Measurements from ENCODE around the gene DMAP1.
A peak's percentile ranks its signal among the peaks of the same experiment; 100 is the strongest.

DMAP1 gene

GRCh38 chr1:44213222-44214112, at the start of gene DMAP1 (continued):
- TF ChIP-seq ZNF654 (tag by site-specific recombination; IDR thresholded peaks at IDR 0.05; ENCODE audit: low read depth), result peak; percentile 28
- TF ChIP-seq ZNF645 (tag by site-specific recombination; IDR thresholded peaks at IDR 0.05), result 0 out of 2 replicates have a peak, but pooled peaks have one; percentile 63
- peak; percentile 74; the same call in 1 of the 2 replicates for TF ChIP-seq ZNF362 (tag by site-specific recombination; IDR thresholded peaks at IDR 0.05)
- TF ChIP-seq ZNF518A (tag by site-specific recombination; conservative IDR thresholded peaks at IDR 0.05; ENCODE audit: low read depth), result peak; percentile 96
- peak; percentile 99 for TF ChIP-seq ZNF391 (tag by site-specific recombination; IDR thresholded peaks at IDR 0.05; ENCODE audit: borderline replicate concordance, low read depth)
- TF ChIP-seq ZNF677 (tag by site-specific recombination; IDR thresholded peaks at IDR 0.05), result peak; percentile 65; the same call in 1 of the 2 replicates
- TF ChIP-seq ZNF561 (tag by site-specific recombination; IDR thresholded peaks at IDR 0.05; ENCODE audit: borderline replicate concordance), result peak; percentile 98
- peak; percentile 84; the same call in 1 of the 2 replicates for TF ChIP-seq ZNF777 (tag by site-specific recombination; IDR thresholded peaks at IDR 0.05; ENCODE audit: borderline replicate concordance)
- TF ChIP-seq INSM2 (tag by site-specific recombination; IDR thresholded peaks at IDR 0.05), result peak; percentile 96
- TF ChIP-seq TSHZ1 (tag by site-specific recombination; IDR thresholded peaks at IDR 0.05; ENCODE audit: borderline replicate concordance), result peak; percentile 89; the same call in 1 of the 2 replicates
- 0 out of 2 replicates have a peak, but pooled peaks have one; percentile 15 for TF ChIP-seq ZNF585B (tag by site-specific recombination; IDR thresholded peaks at IDR 0.05)
- peak; percentile 71 for TF ChIP-seq CTCF (tag by site-specific recombination; IDR thresholded peaks at IDR 0.05)
- TF ChIP-seq OSR2 (tag by site-specific recombination; IDR thresholded peaks at IDR 0.05), result peak; percentile 42; the same call in 1 of the 2 replicates
- no peak for TF ChIP-seq ZNF26 (tag by site-specific recombination; IDR thresholded peaks at IDR 0.05)
- TF ChIP-seq BCL6B (tag by site-specific recombination; IDR thresholded peaks at IDR 0.05), result 0 out of 2 replicates have a peak, but pooled peaks have one; percentile 67
- TF ChIP-seq ZNF202 (tag by site-specific recombination; IDR thresholded peaks at IDR 0.05; ENCODE audit: borderline replicate concordance), result no peak
- TF ChIP-seq ZNF132 (tag by site-specific recombination; IDR thresholded peaks at IDR 0.05; ENCODE audit: borderline replicate concordance), result no peak

Data from HEK293 (cell line).